GM06990 (cell line): Measurements from ENCODE around the gene IER2.
A peak's percentile ranks its signal among the peaks of the same experiment; 100 is the strongest.

Experiments
- DNase-seq: peaks from one replicate; pipeline ENCODE4 v3.0.0-alpha.2; 2011; ENCODE audit not compliant: insufficient read length; ENCODE audit errors: extremely low read depth
- H3K27me3 ChIP-seq: replicated peaks from 2 replicates; pipeline ENCODE4 v1.6.0; 2011; ENCODE audit warnings: low read length; ENCODE audit not compliant: control insufficient read depth, insufficient read depth
- H3K36me3 ChIP-seq: 2 replicates; pipeline ENCODE4 v1.5.1; 2011; ENCODE audit warnings: low read length; ENCODE audit not compliant: control insufficient read depth, insufficient read depth
- H3K4me3 ChIP-seq: replicated peaks from 2 replicates; pipeline ENCODE4 v1.5.1; 2011; ENCODE audit warnings: low read depth, mild to moderate bottlenecking, control low read depth, low read length
- CTCF ChIP-seq: IDR thresholded peaks from 2 replicates; pipeline ENCODE4 v1.5.1; 2011; ENCODE audit warnings: low read length, control low read depth, mild to moderate bottlenecking, inconsistent platforms; ENCODE audit not compliant: insufficient read depth, poor library complexity, severe bottlenecking

Gene IER2

DNA sequence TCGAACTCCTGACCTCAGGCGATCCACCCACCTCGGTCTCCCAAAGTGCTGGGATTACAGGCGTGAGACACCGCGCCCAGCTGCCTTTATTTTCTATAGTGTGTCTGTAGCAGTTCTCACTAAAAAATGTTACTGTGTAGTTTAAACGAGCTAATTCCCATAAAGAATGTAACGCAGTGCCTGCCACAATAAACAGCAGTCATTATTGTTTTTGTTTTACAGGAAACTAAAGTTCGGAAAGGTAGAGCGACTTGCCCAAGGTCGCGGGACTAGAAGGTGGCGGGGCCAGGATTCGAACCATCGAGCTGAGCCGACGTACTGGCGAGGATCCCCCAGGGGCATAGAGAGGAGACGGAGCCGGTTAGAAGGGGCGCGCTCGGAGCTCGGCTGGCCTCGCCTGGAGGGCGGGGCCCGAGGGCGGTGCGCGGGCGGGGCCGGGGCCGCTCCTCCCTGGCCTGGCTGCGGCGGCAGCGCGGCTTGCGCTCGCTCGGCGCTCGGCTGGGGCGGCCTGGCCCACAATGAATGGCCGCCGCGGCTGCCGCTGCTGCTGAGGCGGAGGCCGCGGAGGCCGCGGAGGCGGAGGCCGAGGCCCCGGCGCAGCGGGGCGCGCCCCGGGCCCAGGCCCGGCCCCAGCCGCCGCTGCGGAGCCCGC lies 32.3 kb upstream of the IER2 start, which contains the start of gene NACC1:
Gene NACC1 (plus strand): TSS at position 493 of the 652 bp plus-strand sequence. CDS start 16,944 bp downstream, outside the sequence.
- Histone ChIP-seq H3K36me3 (peaks cover 9% of the 10 kb centered on the region), H3K27me3 (no peaks in the 10 kb centered on the region), H3K4me3 (peak within 1 kb of the TSS; percentile 97)
- TF ChIP-seq CTCF: no peak
- peak; percentile 92 for DNase-seq

DNA sequence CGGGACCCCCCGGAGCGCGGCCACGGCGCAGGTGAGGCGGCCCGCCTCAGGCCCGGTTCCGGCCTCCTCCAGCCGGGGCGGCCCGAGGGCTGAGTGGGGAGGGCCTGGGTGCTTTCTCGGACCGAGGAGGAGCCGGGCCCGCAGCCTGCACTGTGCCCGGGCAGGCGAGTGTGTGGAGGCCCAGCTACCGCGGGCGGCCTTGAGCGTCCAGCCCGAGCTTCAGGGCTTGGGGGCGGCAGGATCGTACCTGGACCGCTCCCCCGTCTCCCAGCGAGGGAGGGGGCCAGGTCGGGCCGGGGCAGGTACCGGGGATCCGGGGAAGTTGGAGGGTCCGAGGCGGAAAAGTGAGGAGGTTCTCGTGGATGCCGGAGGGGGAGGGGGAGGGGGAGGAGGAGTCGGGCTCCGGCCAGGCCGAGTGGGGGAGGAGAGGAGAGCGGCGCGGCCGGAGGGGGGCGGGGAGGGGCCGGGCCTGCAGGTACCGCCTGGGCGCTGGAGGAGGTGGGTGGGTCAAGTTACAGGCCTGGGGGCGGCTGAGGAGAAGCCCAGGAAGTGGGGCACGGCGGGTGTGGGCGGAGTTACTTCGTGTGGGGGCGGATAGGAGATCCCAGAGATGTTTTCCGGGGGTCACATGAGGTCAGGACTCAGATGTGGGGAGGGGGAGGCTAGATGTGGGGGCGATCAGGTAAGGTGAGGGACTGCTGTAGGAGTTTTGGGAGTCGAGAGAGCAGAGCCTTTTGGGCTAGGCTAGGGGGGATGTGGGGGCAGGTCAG lies 31.6 kb upstream of the IER2 start:
- Histone ChIP-seq H3K4me3 (peak overlapping the region; percentile 96), H3K27me3 (no peaks in the 10 kb centered on the region), H3K36me3 (peaks cover 9% of the 10 kb centered on the region)
- TF ChIP-seq CTCF: no peak
- DNase-seq: peak; percentile 71

DNA sequence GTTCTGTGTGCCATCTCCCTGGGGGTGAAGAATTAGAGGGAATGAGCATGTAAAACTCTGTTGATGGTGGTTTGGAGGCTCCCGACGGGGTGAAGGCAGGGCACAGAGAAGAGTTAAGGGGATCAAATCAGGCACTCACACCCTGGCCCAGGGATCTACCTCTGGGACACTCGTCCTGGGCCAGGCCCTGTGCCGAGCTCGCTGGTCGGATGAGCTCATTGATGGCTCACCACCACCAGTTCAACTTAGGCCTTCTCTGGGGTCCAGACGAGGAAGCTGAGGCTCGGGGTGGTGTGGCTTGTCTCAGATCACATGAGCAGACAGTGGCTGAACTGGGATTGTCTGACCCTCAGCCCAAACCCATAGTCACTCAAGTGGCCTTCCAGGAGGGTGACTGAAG lies 30.6 kb upstream of the IER2 start:
- TF ChIP-seq CTCF: no peak
- no peak for DNase-seq
- Histone ChIP-seq H3K36me3 (peaks cover 9% of the 10 kb centered on the region), H3K27me3 (no peaks in the 10 kb centered on the region), H3K4me3 (no peak overlapping the region)

DNA sequence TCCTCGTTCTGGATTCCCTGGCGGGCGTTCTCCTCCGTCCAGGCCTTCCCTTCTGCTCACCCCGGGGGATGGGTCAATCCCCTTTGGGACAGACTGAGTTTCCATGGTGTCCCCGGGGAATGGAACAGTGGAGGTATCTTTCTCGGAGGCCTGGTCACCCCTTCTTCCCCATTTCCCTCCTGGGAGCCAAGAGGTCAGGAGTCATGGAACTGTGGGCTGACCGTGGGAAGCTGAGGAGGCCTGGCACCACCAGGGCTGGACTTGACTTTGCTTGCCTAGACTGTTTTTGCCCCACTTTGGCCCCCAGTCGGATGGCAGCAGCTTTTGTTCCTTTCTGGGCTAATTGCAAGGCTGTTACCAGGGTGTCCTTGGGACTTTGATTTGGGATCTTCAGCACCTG lies 30.2 kb upstream of the IER2 start:
- no peak overlapping the region for H3K4me3 ChIP-seq
- H3K27me3 ChIP-seq: no peaks in the 10 kb centered on the region
- TF ChIP-seq CTCF: no peak
- H3K36me3 ChIP-seq: peaks cover 9% of the 10 kb centered on the region
- DNase-seq: no peak

- no peak overlapping the region for H3K4me3 ChIP-seq
- H3K36me3 ChIP-seq: peaks cover 11% of the 10 kb centered on the region
- no peaks in the 10 kb centered on the region for H3K27me3 ChIP-seq
- DNase-seq: no peak
- TF ChIP-seq CTCF: no peak
These were observed 29.4 kb upstream of the IER2 start for GRCh38 chr19:13120817-13121216.
